GM12878 (cell line): ENCODE data around the gene LTBP3. TPM values are rescaled to one million over a fixed set of nuclear protein-coding genes. Genes with fewer than 3 reads are reported as not detected.
A peak's percentile ranks its signal among the peaks of the same experiment; 100 is the strongest.

Source experiments
- ATAC-seq: fragments of 200-7000 bp; cut with Tn5 transposase; 3 replicates; pipeline ENCODE4 v1.9.1; 2020; ENCODE audit warnings: mild to moderate bottlenecking, moderate library complexity
- BruUV-seq: library from RNA; stranded (reverse); fragments of 400-500 nt; replicated peaks from 2 replicates; lab custom pipeline; 2021; lab: Mats Ljungman, UMichigan
- CTCF ChIA-PET: fragments of 300-600 bp; sonication (Branson Sonifier 250); formaldehyde crosslinking; extraction: SDS; loops from one replicate; lab custom pipeline; 2021; ENCODE audit warnings: inconsistent platforms; lab: Yijun Ruan, JAX
- POLR2A ChIA-PET: fragments of 350-600 bp; formaldehyde crosslinking; extraction: SDS; loops from one replicate; lab custom pipeline; 2021; ENCODE audit warnings: inconsistent platforms; lab: Charles Lee
- RAD21 ChIA-PET: fragments of 300-600 bp; sonication (Branson Sonifier 250); formaldehyde crosslinking; loops from one replicate; lab custom pipeline; 2023; ENCODE audit warnings: antibody characterized with exemption; ENCODE audit not compliant: unreplicated experiment; lab: Charles Lee
- SMC1A ChIA-PET: fragments of 300-600 bp; sonication (Branson Sonifier 250); formaldehyde crosslinking; loops from one replicate; lab custom pipeline; 2023; ENCODE audit not compliant: unreplicated experiment, uncharacterized antibody; lab: Charles Lee
- DNase-seq: peaks from one replicate; pipeline ENCODE4 v3.0.0-alpha.2; 2011; ENCODE audit warnings: low read depth, low spot score
- FAIRE-seq: peaks from 3 replicates; lab custom pipeline; 2011; peaks lifted over from hg19 to GRCh38; lab: Jason Lieb, UNC
- H2AFZ ChIP-seq: 2 replicates; pipeline ENCODE4 v1.6.0; 2011; ENCODE audit warnings: low read depth, low read length, control low read depth; ENCODE audit not compliant: control insufficient read depth
- H3K27ac ChIP-seq: 2 replicates; pipeline ENCODE4 v1.5.1; 2011; ENCODE audit warnings: control low read depth; ENCODE audit not compliant: control insufficient read depth, insufficient read depth
- H3K27me3 ChIP-seq, 2 experiments: replicated peaks in 1 of 2; 2 replicates each; pipeline versions ENCODE4 v1.6.0 to v1.6.1; 2011; ENCODE audit warnings: low read length in 1 of 2; ENCODE audit not compliant: control insufficient read depth in 2 of 2, insufficient read depth in 2 of 2
- H3K36me3 ChIP-seq, 2 experiments: 2 replicates each; pipeline ENCODE4 v1.5.1; 2011; ENCODE audit warnings: low read length in 1 of 2; ENCODE audit not compliant: control insufficient read depth in 2 of 2, insufficient read depth in 2 of 2
- H3K4me1 ChIP-seq: 2 replicates; pipeline ENCODE4 v1.6.1; 2011; ENCODE audit warnings: mild to moderate bottlenecking, low read length, moderate library complexity, mixed read lengths; ENCODE audit not compliant: control insufficient read depth, insufficient read depth
- H3K4me2 ChIP-seq: 2 replicates; pipeline ENCODE4 v1.6.0; 2011; ENCODE audit warnings: control low read depth; ENCODE audit not compliant: control insufficient read depth, insufficient read depth
- H3K4me3 ChIP-seq: fragments of 200-600 bp; sonication (generic); 2 replicates; pipeline ENCODE4 v1.5.1; 2016
- H3K79me2 ChIP-seq: 2 replicates; pipeline ENCODE4 v1.6.0; 2011; ENCODE audit warnings: low read length; ENCODE audit not compliant: control insufficient read depth, insufficient read depth
- H3K9ac ChIP-seq: 2 replicates; pipeline ENCODE4 v1.8.0; 2011; ENCODE audit warnings: low read length, control low read depth, mixed read lengths; ENCODE audit not compliant: control insufficient read depth, insufficient read depth
- H3K9me3 ChIP-seq: replicated peaks from 3 replicates; pipeline ENCODE4 v1.5.1; 2011; ENCODE audit warnings: mild to moderate bottlenecking, low read length; ENCODE audit not compliant: control insufficient read depth, insufficient read depth
- H4K20me1 ChIP-seq: 2 replicates; pipeline ENCODE4 v1.6.0; 2011; ENCODE audit not compliant: control insufficient read depth, insufficient read depth
- CBFB ChIP-seq: IDR thresholded peaks from 2 replicates; pipeline ENCODE4 v1.6.1; 2016; ENCODE audit warnings: antibody characterized with exemption, low read depth
- CBX3 ChIP-seq: fragments of 200-600 bp; sonication (generic); IDR thresholded peaks from 2 replicates; pipeline ENCODE4 v1.6.1; 2016; ENCODE audit warnings: low read depth, borderline replicate concordance
- E2F8 ChIP-seq: fragments of 450-650 bp; IDR thresholded peaks from 2 replicates; pipeline ENCODE4 v1.6.1; 2018; ENCODE audit warnings: mild to moderate bottlenecking, low read depth, moderate library complexity; ENCODE audit not compliant: partially characterized antibody
- ELK1 ChIP-seq: IDR thresholded peaks from 2 replicates; pipeline ENCODE4 v1.6.1; 2012; ENCODE audit warnings: low read depth, low read length, improper control_type of control experiment
- HSF1 ChIP-seq: fragments of 150-350 bp; IDR thresholded peaks from 2 replicates; pipeline ENCODE4 v1.6.1; 2014; ENCODE audit warnings: mild to moderate bottlenecking, low read depth, low read length
- MTA2 ChIP-seq: fragments of 450-650 bp; IDR thresholded peaks from 2 replicates; pipeline ENCODE4 v1.6.1; 2016; ENCODE audit warnings: low read depth, mild to moderate bottlenecking, moderate library complexity
- MXI1 ChIP-seq: fragments of 150-350 bp; IDR thresholded peaks from 2 replicates; pipeline ENCODE4 v1.6.1; 2011; ENCODE audit warnings: low read depth, mild to moderate bottlenecking, inconsistent platforms, low read length, improper control_type of control experiment
- POLR2A ChIP-seq: IDR thresholded peaks from 2 replicates; pipeline ENCODE4 v1.6.1; 2011; ENCODE audit warnings: low read depth, mild to moderate bottlenecking, low read length
- PRDM15 ChIP-seq: fragments of 450-650 bp; formaldehyde crosslinking; IDR thresholded peaks from 2 replicates; pipeline ENCODE4 v1.4.0; 2020; ENCODE audit warnings: mild to moderate bottlenecking, moderate library complexity
- ZNF274 ChIP-seq: IDR thresholded peaks from one replicate; pipeline ENCODE4 v1.8.0; 2011; ENCODE audit not compliant: insufficient read length, insufficient read depth
- WGBS: methylation state at CpG from one replicate; pipeline ENCODE4 v1.1.6; 2016; ENCODE audit warnings: low lambda C conversion rate; ENCODE audit not compliant: insufficient replicate concordance, insufficient coverage; ENCODE audit errors: missing lambda C conversion rate; 5-methylcytosine and 5-hydroxymethylcytosine counted together
- in situ Hi-C: fragments of 300-500 bp; cut with MboI; formaldehyde crosslinking; loops from 9 replicates; pipeline ENCODE4 v1.14.3; 2018; ENCODE audit warnings: mixed read lengths
- intact Hi-C: fragments of 100-400 bp; cut with micrococcal nuclease; formaldehyde crosslinking; loops from one replicate; pipeline ENCODE4 v1.14.2; 2022; ENCODE audit not compliant: unreplicated experiment
- polyA plus RNA-seq, 11 experiments: library from polyadenylated mRNA; depleted of rRNA in 4 of 11; unstranded in 6 of 11; stranded (reverse) in 5 of 11; fragments of >200 nt; fragmentation: Nextera tagmentation in 4 of 11; fragmentation: Illumina TruSeq in 1 of 11; extraction: Ambion mirVana in 4 of 11; extraction: Trizol in 1 of 11; gene quantifications; 1 replicate in 1 of 11; 2 replicates in 10 of 11; pipeline versions ENCODE4 v1.2.1 to v1.2.3, GENCODE V29; 2011 to 2016; ENCODE audit warnings: inconsistent platforms in 2 of 11, missing spikeins in 2 of 11, low read depth in 1 of 11
- total RNA-seq, 4 experiments: library from RNA; depleted of rRNA in 3 of 4; stranded (reverse); fragments of >200 nt in 3 of 4; fragmentation: Illumina TruSeq in 1 of 4; extraction: Trizol in 1 of 4; gene quantifications; 2 replicates each; pipeline versions ENCODE4 v1.2.1 to v1.2.3, GENCODE V29; 2013 to 2021

Gene LTBP3
- total and polyA plus RNA-seq, 10 of the 15 experiments (the other 5 are each of a cell fraction or from before 2014, with no cell fraction given): 2.2 to 12.2 (median 6.2) TPM; not detected in 2

- H3K27me3 ChIP-seq: no peaks in the 10 kb centered on the region
- H4K20me1 ChIP-seq: no peaks in the 10 kb centered on the region; the same call in 1 of the 2 replicates
- ChIA-PET RAD21 (interaction anchor here (0.6 to 4.0 kb wide), 7 partner anchors 11 to 75 kb away, joined by 3 to 132 read pairs (median 6); partner anchors contain the start of genes KCNK7 and PCNX3), SMC1A (interaction anchor here (0.7 to 4.2 kb wide), 4 partner anchors 11 to 36 kb away, joined by 3 to 93 read pairs (median 7); no protein-coding TSS in a partner anchor), POLR2A (interaction anchor here (0.7 to 4.9 kb wide), 7 partner anchors 11 to 61 kb away, joined by 4 to 129 read pairs (median 5); partner anchors contain the start of genes MAP3K11, PCNX3 and SIPA1), CTCF (interaction anchor here (0.6 to 5.7 kb wide), 10 partner anchors 11 to 136 kb away, joined by 3 to 130 read pairs (median 4); partner anchors contain the start of genes KCNK7 and PCNX3)
- H3K4me2 ChIP-seq: peak overlapping the region; percentile 100
- peak overlapping the region; percentile 97 for H3K4me3 ChIP-seq
- H3K27ac ChIP-seq: peak overlapping the region; percentile 96
- peak overlapping the region; percentile 88 for H3K9ac ChIP-seq
- intact Hi-C loops: no loop called here
- ATAC-seq (peak; percentile 8), FAIRE-seq (no peak), DNase-seq (no peak)
- peaks cover 58% of the 10 kb centered on the region for H3K79me2 ChIP-seq
- in situ Hi-C loops: no loop called here
- 4% methylated on average over 18 of the region's 18 CpGs for WGBS
- peaks cover 5 to 15% of the 10 kb centered on the region in 2 experiments; a peak in 3 of 4 replicates for H3K36me3 ChIP-seq
- no peaks in the 10 kb centered on the region for H3K9me3 ChIP-seq
- no TSS peak for BruUV-seq
- H2AFZ ChIP-seq: no peak overlapping the region; the same call in 1 of the 2 replicates
- peaks cover 23% of the 10 kb centered on the region for H3K4me1 ChIP-seq
- TF ChIP-seq E2F8 (no peak), MXI1 (0 out of 2 replicates have a peak, but pooled peaks have one; percentile 8), CBFB (0 out of 2 replicates have a peak, but pooled peaks have one; percentile 18), CBX3 (no peak), HSF1 (no peak), POLR2A (0 out of 2 replicates have a peak, but pooled peaks have one; percentile 20), MTA2 (0 out of 2 replicates have a peak, but pooled peaks have one; percentile 12), ELK1 (no peak), PRDM15 (CRISPR knock-in tag) (no peak), ZNF274 (no peak)
These were observed 19.0 kb upstream of the LTBP3 start for GRCh38 chr11:65576867-65577755.
